BJ (cell line): ENCODE measurements around the gene TLCD3A. TPM values are rescaled to one million over a fixed set of nuclear protein-coding genes. Genes with fewer than 3 reads are reported as not detected.

Experiments
- CTCF ChIA-PET: fragments of 350-600 bp; formaldehyde crosslinking; extraction: SDS; loops from one replicate; lab custom pipeline; 2021; ENCODE audit warnings: antibody characterized with exemption, inconsistent platforms; lab: Yijun Ruan, JAX
- POLR2A ChIA-PET: fragments of 300-600 bp; sonication (Branson Sonifier 250); formaldehyde crosslinking; extraction: SDS; loops from one replicate; lab custom pipeline; 2021; ENCODE audit warnings: antibody characterized with exemption; lab: Charles Lee
- DNase-seq: peaks from one replicate; pipeline ENCODE4 v3.0.0-alpha.2; 2011; ENCODE audit warnings: low read depth
- H3K27me3 ChIP-seq: 2 replicates; pipeline ENCODE4 v1.6.0; 2011; ENCODE audit warnings: low read length; ENCODE audit not compliant: control insufficient read depth, insufficient read depth
- H3K36me3 ChIP-seq: 2 replicates; pipeline ENCODE4 v1.5.1; 2011; ENCODE audit warnings: low read length; ENCODE audit not compliant: control insufficient read depth, insufficient read depth
- H3K4me3 ChIP-seq: 2 replicates; pipeline ENCODE4 v1.5.1; 2011; ENCODE audit warnings: low read depth, mild to moderate bottlenecking, control low read depth, low read length
- CTCF ChIP-seq: IDR thresholded peaks from 2 replicates; pipeline ENCODE4 v1.5.1; 2011; ENCODE audit warnings: low read depth, mild to moderate bottlenecking, control low read depth, inconsistent platforms, low read length, moderate library complexity; ENCODE audit not compliant: insufficient read depth
- polyA plus RNA-seq: library from polyadenylated mRNA; depleted of rRNA; stranded (reverse); fragments of >200 nt; gene quantifications from 2 replicates; pipeline ENCODE4 v1.2.3, GENCODE V29; 2011

Gene TLCD3A
- polyA plus RNA-seq, 1 experiment = 45.8 TPM

- H3K36me3 ChIP-seq = peaks cover 2% of the 10 kb centered on the region; the same call in 1 of the 2 replicates
- no peak for DNase-seq
- POLR2A ChIA-PET = no interaction called here
- CTCF ChIA-PET = no interaction called here
- no peaks in the 10 kb centered on the region for H3K27me3 ChIP-seq
- H3K4me3 ChIP-seq = no peak overlapping the region
- no peak for TF ChIP-seq CTCF
These were observed 10.9 kb upstream of the TLCD3A start for GRCh38 chr17:721540-721937.

- ChIA-PET CTCF (no interaction called here), POLR2A (no interaction called here)
- no peak overlapping the region for H3K4me3 ChIP-seq
- no peak for DNase-seq
- H3K27me3 ChIP-seq = no peaks in the 10 kb centered on the region
- no peaks in the 10 kb centered on the region; the same call in 1 of the 2 replicates for H3K36me3 ChIP-seq
- TF ChIP-seq CTCF = no peak
These were observed 7.3 kb upstream of the TLCD3A start for GRCh38 chr17:725084-725483.

- POLR2A ChIA-PET = no interaction called here
- CTCF ChIA-PET = no interaction called here
- DNase-seq = no peak
- Histone ChIP-seq H3K27me3 (no peaks in the 10 kb centered on the region), H3K4me3 (no peak overlapping the region), H3K36me3 (no peaks in the 10 kb centered on the region; the same call in 1 of the 2 replicates)
- TF ChIP-seq CTCF = no peak
These were observed 6.7 kb upstream of the TLCD3A start for GRCh38 chr17:725746-726145.

- Histone ChIP-seq H3K27me3 (no peaks in the 10 kb centered on the region), H3K4me3 (no peak overlapping the region), H3K36me3 (no peaks in the 10 kb centered on the region; the same call in 1 of the 2 replicates)
- TF ChIP-seq CTCF = no peak
- ChIA-PET POLR2A (no interaction called here), CTCF (no interaction called here)
- DNase-seq = no peak
These were observed 6.0 kb upstream of the TLCD3A start for GRCh38 chr17:726271-726919.

GRCh38 chr17:728911-729310, 3.5 kb upstream of the TLCD3A start:
- Histone ChIP-seq H3K27me3 (no peaks in the 10 kb centered on the region), H3K36me3 (no peaks in the 10 kb centered on the region; the same call in 1 of the 2 replicates), H3K4me3 (no peak overlapping the region)
- TF ChIP-seq CTCF = no peak
- CTCF ChIA-PET = interaction anchor here (1.3 to 1.5 kb wide), 2 partner anchors 8 to 252 kb away, joined by 3 read pairs; no protein-coding TSS in a partner anchor
- POLR2A ChIA-PET = no interaction called here
- no peak for DNase-seq
